Activated naive CD4-positive, alpha-beta T cell (primary cell): ENCODE data around the gene RFX8.
A peak's percentile ranks its signal among the peaks of the same experiment; 100 is the strongest.

Source experiments
- DNase-seq, 4 experiments: peaks; one replicate each; lab custom pipeline; 2025; lab: John Stamatoyannopoulos, UW

Gene RFX8

DNA sequence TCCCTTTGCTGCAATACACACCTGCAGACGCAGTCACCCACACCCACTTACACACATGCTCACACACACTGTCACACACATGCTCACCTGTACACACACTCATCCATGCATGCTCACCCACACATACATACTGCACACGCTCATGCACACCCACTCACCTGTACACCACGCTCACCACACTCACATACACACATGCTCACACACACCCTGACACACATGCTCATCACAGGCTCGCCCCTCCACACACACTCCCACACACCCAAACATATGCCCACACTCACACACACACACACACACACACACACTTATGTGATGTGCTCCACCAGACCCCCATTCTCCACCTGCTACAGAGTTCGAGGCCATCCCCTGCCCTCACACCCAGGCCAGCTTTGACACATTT is 64.8 kb downstream of the RFX8 start:
- no peak for DNase-seq

GRCh38 chr2:101409699-101410098 is 65.2 kb downstream of the RFX8 start:
- no peak for DNase-seq

DNA sequence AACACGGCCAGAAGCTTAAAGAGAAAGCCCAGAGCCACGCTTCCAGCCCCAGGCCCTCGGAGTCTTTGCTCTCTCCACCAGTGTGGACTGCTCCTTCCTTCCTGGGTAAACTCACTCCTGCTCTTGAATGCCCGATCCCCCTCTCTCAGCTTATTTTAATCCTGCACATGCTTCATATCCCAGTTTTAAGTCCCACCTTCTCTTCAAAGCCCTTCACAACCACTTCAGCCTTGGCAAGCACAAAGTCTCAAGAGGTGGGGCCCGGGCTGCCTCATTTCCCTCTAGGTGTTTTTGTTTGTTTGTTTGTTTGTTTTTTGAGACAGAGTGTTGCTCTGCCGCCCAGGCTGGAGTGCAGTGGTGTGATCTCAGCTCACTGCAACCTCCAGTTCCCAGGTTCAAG is 66.0 kb downstream of the RFX8 start:
- DNase-seq = no peak

- no peak for DNase-seq
Observed at GRCh38 chr2:101405351-101405899, 69.5 kb downstream of the RFX8 start.

DNA sequence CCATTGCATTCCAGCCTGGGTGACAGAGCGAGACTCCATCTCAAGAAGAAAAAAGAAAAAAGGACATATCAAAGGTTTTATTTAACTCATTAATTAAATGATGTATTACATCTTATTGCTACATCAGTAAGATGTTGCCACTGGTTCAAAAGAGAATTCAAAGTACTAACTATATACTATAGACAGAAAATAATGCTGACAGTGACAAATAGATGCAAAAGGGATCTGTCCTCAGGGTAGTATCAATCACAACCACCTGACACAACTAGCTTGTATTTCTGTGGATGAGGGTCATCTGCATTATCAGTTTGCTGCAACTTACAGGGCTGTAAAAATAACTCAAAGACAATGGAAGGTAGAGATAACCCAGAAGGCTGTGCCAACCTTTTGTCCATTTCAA is 71.2 kb downstream of the RFX8 start:
- no peak for DNase-seq

DNA sequence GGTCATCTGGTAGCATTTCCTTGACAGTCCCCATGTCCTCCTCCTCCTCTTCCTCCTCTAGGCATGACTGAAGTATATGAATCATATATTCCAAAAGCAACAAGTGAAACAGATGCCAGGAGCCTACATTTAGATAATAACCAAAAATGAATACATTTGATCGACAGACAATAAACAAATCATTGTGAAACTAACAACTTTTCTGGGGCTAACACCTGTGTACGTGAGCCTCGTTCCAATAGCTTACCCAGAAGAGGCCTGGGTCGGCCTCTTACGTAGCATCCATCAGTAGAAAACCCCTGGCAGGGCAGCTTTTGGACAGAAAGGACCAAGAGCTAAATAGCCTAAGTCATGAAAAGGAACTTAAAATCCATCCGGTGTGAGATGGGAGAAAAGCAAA is 72.3 kb downstream of the RFX8 start:
- no peak for DNase-seq

GRCh38 chr2:101401906-101402305 is 73.0 kb downstream of the RFX8 start:
- no peak for DNase-seq

DNA sequence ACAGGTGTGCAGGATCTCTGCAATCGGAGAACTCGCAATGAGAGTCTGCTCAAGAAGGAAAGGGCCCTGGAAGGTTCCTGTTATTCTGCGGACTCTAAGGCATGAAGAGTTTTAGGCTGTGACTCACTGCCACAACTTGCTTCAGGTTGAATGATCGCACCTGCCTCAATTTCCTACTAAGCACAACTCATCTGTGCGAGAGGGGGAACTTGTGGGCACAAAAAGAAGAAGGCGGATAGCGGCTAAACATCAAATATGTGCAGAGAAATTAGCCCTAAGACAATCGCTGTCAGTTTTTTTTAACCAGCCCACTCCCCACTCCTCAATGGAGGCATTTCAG is 73.6 kb downstream of the RFX8 start:
- no peak for DNase-seq

DNA sequence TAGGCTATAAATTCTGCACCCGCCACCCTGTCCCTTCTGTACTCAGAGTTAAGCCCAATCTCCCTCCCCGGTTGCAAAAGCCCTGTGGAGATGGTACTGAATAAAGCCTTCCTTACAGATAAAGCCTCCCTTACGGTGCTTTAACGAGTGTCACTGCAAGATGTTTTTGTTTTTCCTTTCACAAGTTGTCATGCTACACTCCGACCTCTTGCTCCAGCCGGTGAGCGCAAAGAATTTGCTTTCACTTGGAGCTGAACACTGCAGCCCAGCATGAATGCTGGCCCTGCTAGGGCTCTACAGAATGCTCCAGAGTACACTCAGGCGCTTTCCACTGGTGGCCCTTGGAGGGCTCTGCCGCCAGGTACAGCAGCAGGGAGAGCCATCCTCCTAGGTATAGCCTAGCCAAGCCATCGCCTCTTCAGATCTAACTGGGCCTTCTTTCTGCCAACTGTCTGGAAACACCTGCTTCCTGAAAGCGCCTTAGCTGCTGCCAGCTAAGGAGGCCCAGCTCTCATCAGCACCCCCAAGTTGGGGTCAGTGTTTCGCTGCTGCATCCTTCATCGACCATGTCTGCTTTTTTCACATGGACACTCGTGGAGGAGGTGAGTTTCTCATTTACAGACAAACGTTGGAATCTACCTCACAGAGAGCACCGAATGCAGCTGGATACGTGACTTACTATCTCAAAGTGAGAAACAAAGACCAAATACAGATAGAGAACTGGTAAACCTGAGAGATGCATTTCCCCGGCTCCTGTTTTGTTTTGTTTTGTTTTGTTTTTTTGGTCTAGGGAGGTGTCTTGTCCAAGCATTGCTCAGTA is 74.2 kb downstream of the RFX8 start:
- no peak for DNase-seq

DNA sequence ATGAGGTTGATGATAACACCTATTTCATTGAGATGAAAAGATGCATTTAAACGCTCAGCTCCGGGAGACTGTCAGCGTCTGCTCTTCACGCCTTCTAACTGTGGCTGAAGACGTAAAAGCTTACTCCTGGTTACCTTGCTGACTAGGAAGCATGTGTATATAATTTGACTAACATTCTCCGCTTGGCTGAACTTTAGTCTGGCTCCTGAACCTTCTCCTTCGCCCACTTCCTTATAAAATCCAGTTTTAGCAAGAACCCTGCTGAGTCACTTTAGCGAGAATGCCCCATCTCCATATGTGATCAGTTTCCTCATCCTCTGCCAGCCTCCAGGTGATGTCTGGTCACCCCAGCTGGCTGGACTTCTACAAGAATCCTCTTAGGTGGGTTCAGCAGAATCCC is 74.9 kb downstream of the RFX8 start:
- no peak for DNase-seq

DNA sequence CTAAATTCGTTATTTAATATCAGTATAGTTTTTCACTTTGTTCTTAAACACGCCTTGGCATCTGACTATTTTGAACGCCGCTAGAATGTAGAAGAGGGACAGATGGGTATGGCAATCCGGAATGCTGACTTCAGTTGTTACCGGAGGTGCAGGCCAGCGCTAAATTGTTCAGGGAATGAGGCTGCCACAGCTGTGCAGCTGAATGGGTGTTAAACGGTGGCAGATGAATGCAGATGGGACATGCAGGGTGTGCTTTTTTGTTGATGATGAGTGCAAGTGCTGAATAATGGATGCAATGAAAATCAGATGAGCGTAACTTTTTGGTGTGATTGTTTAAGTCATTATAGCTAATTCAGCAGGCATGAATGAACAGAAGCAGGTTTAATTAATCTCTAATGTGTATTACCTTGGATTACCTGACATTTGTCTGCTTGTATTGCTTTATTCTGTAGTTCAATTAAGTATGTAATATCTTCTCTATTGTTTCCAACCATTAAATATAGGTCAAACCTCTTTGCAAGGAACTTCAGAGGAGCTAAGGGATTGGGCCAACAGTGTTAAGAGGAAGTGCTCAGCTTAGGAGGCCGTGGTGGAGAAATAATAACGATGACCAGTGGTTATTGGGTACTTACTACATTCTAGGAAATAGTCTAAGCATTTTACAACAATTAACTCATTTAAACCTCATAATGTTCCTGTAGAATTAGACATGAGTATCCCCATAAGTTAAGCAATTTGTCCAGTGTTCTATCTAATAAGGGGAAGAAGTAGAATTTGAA is 75.7 kb downstream of the RFX8 start:
- DNase-seq = no peak

GRCh38 chr2:101398116-101398821 is 76.6 kb downstream of the RFX8 start:
- DNase-seq = no peak

GRCh38 chr2:101396316-101396717 is 78.6 kb downstream of the RFX8 start:
- DNase-seq = no peak

GRCh38 chr2:101395545-101396315 is 79.2 kb downstream of the RFX8 start:
- no peak for DNase-seq

DNA sequence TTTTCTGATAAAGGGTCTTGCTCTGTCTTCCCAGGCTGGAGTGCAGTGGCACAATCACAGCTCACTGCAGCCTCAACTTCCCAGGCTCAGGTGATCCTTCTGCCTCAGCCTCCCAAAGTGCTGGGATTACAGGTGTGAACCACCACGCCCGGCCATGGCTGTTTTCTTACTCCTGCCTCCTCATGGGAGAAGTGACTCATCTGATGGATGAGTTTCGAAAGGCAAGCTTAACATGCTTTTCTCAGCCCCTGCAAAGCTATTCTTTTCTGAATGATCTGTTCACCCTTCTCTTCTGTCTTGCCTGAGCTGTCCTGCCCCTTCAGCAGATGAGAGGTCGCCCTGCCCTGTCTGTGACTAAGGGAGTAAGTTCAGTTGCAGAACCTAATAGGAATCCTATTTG is 86.7 kb downstream of the RFX8 start:
- no peak for DNase-seq

DNA sequence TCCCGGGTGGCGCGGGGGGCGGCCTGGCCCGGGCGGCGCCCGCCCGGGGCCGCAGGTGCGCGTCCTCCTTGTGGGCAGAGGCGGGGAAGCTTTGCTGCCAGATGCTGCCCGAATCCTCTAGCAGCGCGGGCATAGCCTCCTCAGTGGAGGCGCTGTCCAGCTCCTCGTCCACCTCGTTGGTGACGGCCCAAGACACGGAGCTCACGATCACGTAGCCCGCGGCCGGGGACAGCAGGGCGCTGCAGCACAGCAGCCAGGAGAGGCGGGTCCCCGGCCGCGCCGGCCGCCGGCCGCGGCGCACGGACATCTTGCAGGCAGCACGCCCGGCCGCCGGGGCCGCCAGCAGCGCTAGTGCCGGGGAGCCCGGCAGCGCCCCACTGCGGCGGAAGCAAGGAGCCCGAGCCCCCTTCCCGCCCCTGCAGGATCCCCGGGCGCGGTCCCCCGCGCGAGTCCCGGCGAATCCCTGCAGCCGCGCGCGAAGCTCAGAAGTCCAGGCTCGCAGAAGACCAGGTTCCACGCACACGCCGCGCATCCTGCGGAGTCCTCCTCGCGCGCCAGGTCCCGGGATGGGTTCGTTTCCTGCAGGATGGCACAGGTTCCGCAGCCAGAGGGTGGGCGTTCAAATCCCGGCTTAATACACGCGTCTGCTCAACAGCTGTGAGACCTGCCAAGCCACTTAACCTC is 87.6 kb downstream of the RFX8 start, which contains the start of gene CREG2:
Gene CREG2, minus strand, starts transcription at position 353 of the 684 bp plus-strand sequence. Its CDS starts 46 bp downstream, at position 307.
- DNase-seq = peak in 2 of 4 experiments; percentile 4 to 50

- DNase-seq = no peak
Observed at GRCh38 chr2:101386599-101387150, 88.2 kb downstream of the RFX8 start.

GRCh38 chr2:101383016-101383541 is 91.8 kb downstream of the RFX8 start:
- DNase-seq = no peak

DNA sequence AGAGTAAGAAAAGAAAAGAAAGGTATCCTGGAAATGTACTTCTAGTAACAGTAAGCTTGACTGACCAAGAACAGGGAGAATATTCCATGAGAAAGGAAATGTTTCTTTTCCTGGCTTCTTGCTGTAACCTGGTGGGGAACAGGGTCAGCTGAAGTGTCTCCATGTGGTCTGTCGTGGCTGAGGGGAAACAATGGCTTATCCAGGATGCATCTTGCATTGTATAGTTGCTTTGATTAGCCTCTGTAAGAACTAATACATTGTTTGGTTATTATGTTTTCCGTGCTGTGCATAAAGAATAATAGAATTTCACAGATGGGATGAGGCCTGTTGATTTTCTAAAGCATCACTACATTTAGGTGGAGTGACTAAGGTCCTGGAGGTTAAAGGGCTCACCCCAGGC is 92.5 kb downstream of the RFX8 start:
- no peak for DNase-seq

- no peak for DNase-seq
Observed at GRCh38 chr2:101380376-101380775, 94.5 kb downstream of the RFX8 start.
